Neural cell (in vitro differentiated cells): Measurements from ENCODE around the gene GNA12. TPM values are rescaled to one million over a fixed set of nuclear protein-coding genes. Genes with fewer than 3 reads are reported as not detected.

ENCODE experiments used
- H2AFZ ChIP-seq: fragments of 200-600, 300-800 bp; sonication (generic), shearing (Covaris generic); 2 replicates; pipeline ENCODE4 v1.6.0; 2014; ENCODE audit warnings: low read depth, mild to moderate bottlenecking, antibody characterized with exemption, low read length, moderate library complexity
- H3F3A ChIP-seq: fragments of 200-600 bp; shearing (Covaris generic); 2 replicates; pipeline ENCODE4 v1.6.1; 2016; ENCODE audit warnings: mild to moderate bottlenecking, moderate library complexity, mixed read lengths, antibody characterized with exemption, low read length; ENCODE audit not compliant: insufficient read depth, poor library complexity, severe bottlenecking
- H3K27ac ChIP-seq: fragments of 200-600, 300-800 bp; sonication (generic), shearing (Covaris generic); 2 replicates; pipeline ENCODE4 v1.5.1; 2014; ENCODE audit warnings: mild to moderate bottlenecking, low read length, moderate library complexity
- H3K27me3 ChIP-seq: fragments of 300-800, 200-600 bp; sonication (generic), shearing (Covaris generic); 2 replicates; pipeline ENCODE4 v1.6.0; 2014; ENCODE audit warnings: mild to moderate bottlenecking, low read depth, low read length, moderate library complexity; ENCODE audit not compliant: insufficient read depth
- H3K36me3 ChIP-seq: fragments of 300-800, 200-600 bp; sonication (generic), shearing (Covaris generic); 2 replicates; pipeline ENCODE4 v1.5.1; 2014; ENCODE audit warnings: mild to moderate bottlenecking, antibody characterized with exemption, low read length, moderate library complexity; ENCODE audit not compliant: insufficient read depth
- H3K4me2 ChIP-seq: fragments of 300-800, 200-600 bp; sonication (generic), shearing (Covaris generic); 2 replicates; pipeline ENCODE4 v1.6.0; 2014; ENCODE audit warnings: mild to moderate bottlenecking, low read length
- H3K4me3 ChIP-seq: fragments of 300-800, 200-600 bp; sonication (generic), shearing (Covaris generic); 2 replicates; pipeline ENCODE4 v1.5.1; 2014; ENCODE audit warnings: mild to moderate bottlenecking, low read length, moderate library complexity
- H3K79me2 ChIP-seq: fragments of 200-600 bp; shearing (Covaris generic); replicated peaks from 2 replicates; pipeline ENCODE4 v1.6.0; 2014; ENCODE audit warnings: mild to moderate bottlenecking, low read length, moderate library complexity; ENCODE audit not compliant: insufficient read depth
- H3K9ac ChIP-seq: fragments of 300-800, 200-600 bp; sonication (generic), shearing (Covaris generic); 2 replicates; pipeline ENCODE4 v1.6.1; 2016; ENCODE audit warnings: mild to moderate bottlenecking, low read length, mixed read lengths
- H3K9me2 ChIP-seq: fragments of 200-600 bp; shearing (Covaris generic); 2 replicates; pipeline ENCODE4 v1.6.1; 2016; ENCODE audit warnings: mild to moderate bottlenecking, low read length, mixed read lengths; ENCODE audit not compliant: insufficient read depth
- H3K9me3 ChIP-seq: fragments of 200-600, 300-800 bp; sonication (generic), shearing (Covaris generic); 2 replicates; pipeline ENCODE4 v1.6.1; 2016; ENCODE audit warnings: mild to moderate bottlenecking, mixed run types, low read length, moderate library complexity, mixed read lengths
- H4K20me1 ChIP-seq: fragments of 200-600 bp; shearing (Covaris generic); 2 replicates; pipeline ENCODE4 v1.6.1; 2016; ENCODE audit warnings: mild to moderate bottlenecking, mixed run types; ENCODE audit not compliant: insufficient read depth
- CTCF ChIP-seq: fragments of 450-650 bp; IDR thresholded peaks from 2 replicates; pipeline ENCODE4 v1.5.1; 2014; ENCODE audit warnings: antibody characterized with exemption, mild to moderate bottlenecking, moderate library complexity; ENCODE audit not compliant: poor library complexity, severe bottlenecking
- EP300 ChIP-seq: fragments of 450-650 bp; conservative IDR thresholded peaks from 2 replicates; pipeline ENCODE4 v1.6.1; 2014; ENCODE audit warnings: antibody characterized with exemption, mild to moderate bottlenecking, moderate library complexity; ENCODE audit not compliant: poor library complexity, severe bottlenecking
- EZH2 ChIP-seq: fragments of 200-600, 300-800 bp; shearing (Covaris generic), sonication (generic); IDR thresholded peaks from 2 replicates; pipeline ENCODE4 v1.6.1; 2014; ENCODE audit warnings: antibody characterized with exemption, low read length, borderline replicate concordance, mild to moderate bottlenecking; ENCODE audit not compliant: insufficient read depth, poor library complexity, severe bottlenecking
- MXI1 ChIP-seq: fragments of 450-650 bp; conservative IDR thresholded peaks from 2 replicates; pipeline ENCODE4 v1.6.1; 2014; ENCODE audit warnings: antibody characterized with exemption, mild to moderate bottlenecking; ENCODE audit not compliant: poor library complexity, severe bottlenecking
- POLR2AphosphoS5 ChIP-seq: IDR thresholded peaks from 2 replicates; pipeline ENCODE4 v1.6.1; 2012
- RAD21 ChIP-seq: fragments of 450-650 bp; conservative IDR thresholded peaks from 2 replicates; pipeline ENCODE4 v1.6.1; 2014; ENCODE audit warnings: antibody characterized with exemption, mild to moderate bottlenecking, moderate library complexity
- REST ChIP-seq: IDR thresholded peaks from 2 replicates; pipeline ENCODE4 v1.6.1; 2012; ENCODE audit warnings: borderline replicate concordance
- SMC3 ChIP-seq: fragments of 450-650 bp; conservative IDR thresholded peaks from 2 replicates; pipeline ENCODE4 v1.6.1; 2014; ENCODE audit warnings: antibody characterized with exemption, mild to moderate bottlenecking, moderate library complexity; ENCODE audit not compliant: poor library complexity
- TAF1 ChIP-seq: IDR thresholded peaks from 2 replicates; pipeline ENCODE4 v1.6.1; 2012; ENCODE audit warnings: low read depth
- polyA plus RNA-seq: library from polyadenylated mRNA; depleted of rRNA; stranded (reverse); fragments of >200 nt; gene quantifications from 2 replicates; pipeline ENCODE4 v1.2.3, GENCODE V29; 2014

GNA12 gene
- polyA plus RNA-seq, 1 donor from 2014 or later: 15.5 TPM

DNA sequence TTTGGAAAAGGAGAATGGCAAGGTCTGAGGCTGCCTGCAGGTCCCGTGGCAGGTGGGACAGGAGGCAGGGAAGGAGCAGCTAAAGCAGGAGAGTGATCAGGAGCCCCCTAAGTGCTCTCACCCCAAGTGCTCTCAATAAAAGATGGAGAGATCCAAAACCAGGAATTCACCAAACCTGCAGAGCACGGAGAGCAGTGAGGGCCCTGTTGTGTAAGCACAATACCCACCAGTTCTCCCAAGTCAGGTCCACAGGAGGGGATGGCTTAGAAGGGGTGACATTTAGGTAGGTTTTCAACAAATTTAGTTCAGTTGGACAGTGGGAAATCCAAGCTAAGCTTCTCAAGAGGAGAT lies 40.8 kb downstream of the GNA12 start:
- H3K9me3 ChIP-seq: peaks cover 5% of the 10 kb centered on the region
- no peak overlapping the region for H2AFZ ChIP-seq
- no peaks in the 10 kb centered on the region for H3K9me2 ChIP-seq

GRCh38 chr7:2802504-2803341 lies 41.4 kb downstream of the GNA12 start:
- no peak overlapping the region for H3K9ac ChIP-seq
- TF ChIP-seq REST (no peak), MXI1 (no peak), EZH2 (no peak), CTCF (no peak)
- no peaks in the 10 kb centered on the region for H3K36me3 ChIP-seq
- H3K4me3 ChIP-seq: no peak overlapping the region
- no peaks in the 10 kb centered on the region for H4K20me1 ChIP-seq
- H3K9me3 ChIP-seq: peaks cover 5% of the 10 kb centered on the region
- no peaks in the 10 kb centered on the region for H3K9me2 ChIP-seq
- no peaks in the 10 kb centered on the region for H3F3A ChIP-seq
- no peak overlapping the region for H3K27ac ChIP-seq
- H3K4me2 ChIP-seq: no peak overlapping the region
- H2AFZ ChIP-seq: no peak overlapping the region
- H3K27me3 ChIP-seq: no peaks in the 10 kb centered on the region
- H3K79me2 ChIP-seq: peaks cover 40% of the 10 kb centered on the region

More for the DNA sequence above, 40.8 kb downstream of the GNA12 start:
- Histone ChIP-seq H3K4me2 (no peak overlapping the region), H3K79me2 (peaks cover 37% of the 10 kb centered on the region), H3K4me3 (no peak overlapping the region), H3F3A (no peaks in the 10 kb centered on the region), H3K27me3 (no peaks in the 10 kb centered on the region), H4K20me1 (no peaks in the 10 kb centered on the region), H3K27ac (no peak overlapping the region), H3K36me3 (no peaks in the 10 kb centered on the region), H3K9ac (no peak overlapping the region)
- no peak for TF ChIP-seq CTCF
- no peak for TF ChIP-seq EP300
- TF ChIP-seq MXI1: no peak
- no peak for TF ChIP-seq RAD21
- TF ChIP-seq POLR2AphosphoS5: no peak
- TF ChIP-seq SMC3: no peak
- TF ChIP-seq REST: no peak
- no peak for TF ChIP-seq EZH2
- no peak for TF ChIP-seq TAF1
